ENCODE results near the gene FGFR3. TPM values are rescaled to one million over a fixed set of nuclear protein-coding genes. Genes with fewer than 3 reads are reported as not detected.

The FGFR3 gene
- total and polyA plus RNA-seq, 2 of the 4 experiments (the other 2 are of a cell fraction): 0.18 to 0.67 TPM

- Histone ChIP-seq H2AFZ (replicated peaks; ENCODE audit: low read length, poor library complexity) (peak overlapping the region; percentile 41), H2BK20ac (ENCODE audit: low read depth, low read length) (no peak overlapping the region), H4K8ac (ENCODE audit: low read depth in 2 of 2, low read length in 2 of 2) (no peak overlapping the region), H3K23ac (ENCODE audit: low read depth, low read length) (no peak overlapping the region), H3K79me1 (ENCODE audit: low read depth in 1 of 2, low read length in 2 of 2) (no peaks in the 10 kb centered on the region), H3K36me3 (ENCODE audit: control insufficient read depth, insufficient read depth, low read length) (no peaks in the 10 kb centered on the region), H2AK9ac (replicated peaks; ENCODE audit: low read depth, low read length, poor library complexity) (no peak overlapping the region), H3K4me2 (ENCODE audit: low read depth, low read length) (no peak overlapping the region), H3K56ac (ENCODE audit: extremely low read depth, insufficient read depth, low read length) (no peak overlapping the region), H2BK15ac (ENCODE audit: low read depth, low read length) (no peak overlapping the region), H3K18ac (ENCODE audit: low read depth, low read length) (no peak overlapping the region), H3K9me1 (ENCODE audit: insufficient read depth, low read length) (no peaks in the 10 kb centered on the region), H4K20me1 (ENCODE audit: insufficient read depth, low read length) (no peaks in the 10 kb centered on the region; the same call in 1 of the 2 replicates), H3K4me1 (ENCODE audit: control insufficient read depth, insufficient read depth, low read length) (no peaks in the 10 kb centered on the region; the same call in 1 of the 2 replicates), H2BK120ac (ENCODE audit: low read depth, low read length) (no peak overlapping the region), H3K27ac (ENCODE audit: insufficient read depth, low read length) (no peak overlapping the region), H3K9me3 (ENCODE audit: control insufficient read depth, insufficient read depth, low read length) (no peaks in the 10 kb centered on the region), H3K27me3 (ENCODE audit: control insufficient read depth, insufficient read depth, low read length) (peaks cover 28% of the 10 kb centered on the region; the same call in 1 of the 2 replicates), H2AK5ac (ENCODE audit: low read depth, low read length) (no peak overlapping the region), H3K4me3 (ENCODE audit: insufficient read depth, low read depth, low read length) (no peak overlapping the region), H3K14ac (replicated peaks; ENCODE audit: low read depth, low read length) (no peak overlapping the region), H4K5ac (ENCODE audit: low read depth, low read length) (no peak overlapping the region), H3K4ac (ENCODE audit: low read depth, low read length) (no peak overlapping the region), H3K9ac (ENCODE audit: low read depth, low read length) (no peak overlapping the region), H4K91ac (ENCODE audit: insufficient read depth, low read depth, low read length) (no peak overlapping the region), H2BK5ac (ENCODE audit: low read depth, low read length, poor library complexity, severe bottlenecking) (no peak overlapping the region)
- CTCF ChIA-PET: no interaction called here
- POLR2A ChIA-PET (ENCODE audit: unreplicated experiment): no interaction called here
- in situ Hi-C loops (cut with MboI; ENCODE audit: low sequenced_read_pairs): no loop called here
- TF ChIP-seq MAZ (IDR thresholded peaks at IDR 0.05; ENCODE audit: borderline replicate concordance, low read depth, low read length) (no peak), POLR2A (IDR thresholded peaks at IDR 0.05; ENCODE audit: low read depth, low read length) (no peak)
- DNase-seq: no peak
- ATAC-seq (ENCODE audit: low read depth): no peak
- BruUV-seq (replicated peaks): no TSS peak
- dilution Hi-C loops (cut with HindIII; ENCODE audit: low sequenced_read_pairs, unreplicated experiment): no loop called here
- intact Hi-C loops (cut with micrococcal nuclease): no loop called here
- 37% methylated on average over 10 of the region's 25 CpGs; no CpG with 5 or more reads in 1 of the 2 experiments for WGBS, 2 experiments (ENCODE audit: extremely low coverage in 2 of 2, insufficient read length in 1 of 2)
Measured at GRCh38 chr4:1787411-1788077, 5.5 kb upstream of the FGFR3 start.
